ENCODE results near the gene CARF.

Gene CARF

GRCh38 chr2:203018181-203018580, 106.1 kb downstream of the CARF start:
- no peak for DNase-seq (ENCODE audit: low read depth in 3 of 3)

- DNase-seq (ENCODE audit: low read depth in 3 of 3): no peak
Measured at GRCh38 chr2:203019142-203019541, 107.1 kb downstream of the CARF start.

- DNase-seq (ENCODE audit: low read depth in 3 of 3): no peak
Measured at GRCh38 chr2:203021991-203022390, 109.9 kb downstream of the CARF start.

- DNase-seq (ENCODE audit: low read depth in 3 of 3): no peak
Measured at GRCh38 chr2:203022751-203023150, 110.7 kb downstream of the CARF start.

GRCh38 chr2:203025592-203025991, 113.5 kb downstream of the CARF start:
- no peak for DNase-seq (ENCODE audit: low read depth in 3 of 3)

GRCh38 chr2:203030545-203030944, 118.5 kb downstream of the CARF start:
- no peak for DNase-seq (ENCODE audit: low read depth in 3 of 3)

- no peak for DNase-seq (ENCODE audit: low read depth in 3 of 3)
Measured at GRCh38 chr2:203030991-203031390, 118.9 kb downstream of the CARF start.

- DNase-seq (ENCODE audit: low read depth in 3 of 3): no peak
Measured at GRCh38 chr2:203033395-203033794, 121.3 kb downstream of the CARF start.

- no peak for DNase-seq (ENCODE audit: low read depth in 3 of 3)
Measured at GRCh38 chr2:203035879-203036470, 123.9 kb downstream of the CARF start.

Measured in stimulated activated CD4-positive, alpha-beta T cell treated with anti-CD3 and anti-CD28 coated beads, TNF-alpha, amount 100 ng/mL, for 48 hours (primary cell).